GM18861 (cell line): ENCODE results near the gene ARRDC3.
A peak's percentile ranks its signal among the peaks of the same experiment; 100 is the strongest.
"Not testable (repeated sequence)": the region's sequence is repeated elsewhere in the genome, so short reads cannot be mapped to it uniquely, and the experiment has no call there.

ENCODE experiments used
- ATAC-seq: cut with Tn5 transposase; IDR thresholded peaks from one replicate; pipeline ENCODE4 v1.9.1; 2021; ENCODE audit not compliant: unreplicated experiment

Gene ARRDC3

GRCh38 chr5:91385596-91385995 is 2.5 kb upstream of the ARRDC3 start:
- ATAC-seq = not testable (repeated sequence)

- ATAC-seq = peak; percentile 21
Measured at GRCh38 chr5:91384671-91385430, 1.7 kb upstream of the ARRDC3 start.

- no peak for ATAC-seq
Measured at GRCh38 chr5:91383956-91384300, 811 bp upstream of the ARRDC3 start.

- no peak for ATAC-seq
Measured at GRCh38 chr5:91382530-91383026, 539 bp downstream of the ARRDC3 start.

GRCh38 chr5:91381774-91382359 is 1.2 kb downstream of the ARRDC3 start:
- no peak for ATAC-seq

- ATAC-seq = no peak
Measured at GRCh38 chr5:91381239-91381773, 1.8 kb downstream of the ARRDC3 start.

GRCh38 chr5:91380491-91381238 is 2.5 kb downstream of the ARRDC3 start:
- peak; percentile 41 for ATAC-seq

GRCh38 chr5:91379914-91380490 is 3.1 kb downstream of the ARRDC3 start:
- ATAC-seq = peak; percentile 45

GRCh38 chr5:91379246-91379913 is 3.7 kb downstream of the ARRDC3 start:
- no peak for ATAC-seq

GRCh38 chr5:91378752-91379211 is 4.3 kb downstream of the ARRDC3 start:
- ATAC-seq = no peak

- ATAC-seq = no peak
Measured at GRCh38 chr5:91374893-91375520, 8.1 kb downstream of the ARRDC3 start.

GRCh38 chr5:91373600-91373999 is 9.5 kb downstream of the ARRDC3 start:
- no peak for ATAC-seq

GRCh38 chr5:91373006-91373405 is 10.1 kb downstream of the ARRDC3 start:
- ATAC-seq = no peak

- ATAC-seq = no peak
Measured at GRCh38 chr5:91369480-91369879, 13.6 kb downstream of the ARRDC3 start.

- ATAC-seq = no peak
Measured at GRCh38 chr5:91367908-91368648, 15.0 kb downstream of the ARRDC3 start.

- no peak for ATAC-seq
Measured at GRCh38 chr5:91367344-91367743, 15.8 kb downstream of the ARRDC3 start.

GRCh38 chr5:91366551-91366950 is 16.6 kb downstream of the ARRDC3 start:
- ATAC-seq = no peak

GRCh38 chr5:91365498-91365897 is 17.6 kb downstream of the ARRDC3 start:
- no peak for ATAC-seq

GRCh38 chr5:91362935-91363334 is 20.2 kb downstream of the ARRDC3 start:
- ATAC-seq = no peak
